Common myeloid progenitor, CD34-positive (primary cell): ENCODE data around the gene ATP8B1.

Experiments
- CTCF ChIA-PET: fragments of 350-600 bp; sonication (Branson Sonifier 250); formaldehyde crosslinking; loops from one replicate; lab custom pipeline; 2021; ENCODE audit warnings: antibody characterized with exemption; lab: Charles Lee
- POLR2A ChIA-PET: fragments of 350-600 bp; sonication (Branson Sonifier 250); formaldehyde crosslinking; loops from one replicate; lab custom pipeline; 2021; ENCODE audit warnings: antibody characterized with exemption; lab: Charles Lee
- DNase-seq, 3 donors: peaks; one replicate each; pipeline versions ENCODE4 v3.0.0 to v3.0.0-alpha.2; 2013
- H3K27ac ChIP-seq, 2 experiments: 1 replicate in 1 of 2; 2 replicates in 1 of 2; pipeline ENCODE4 v1.7.0; 2013; ENCODE audit warnings: inconsistent platforms in 2 of 2, low read length in 2 of 2, mild to moderate bottlenecking in 2 of 2, low read depth in 1 of 2, moderate library complexity in 1 of 2; ENCODE audit not compliant: severe bottlenecking in 2 of 2, insufficient read depth in 1 of 2, poor library complexity in 1 of 2
- H3K27me3 ChIP-seq, 5 experiments: replicated peaks in 2 of 5; 1 replicate in 3 of 5; 2 replicates in 2 of 5; pipeline versions ENCODE4 v1.6.1 to v1.7.0; 2013; ENCODE audit warnings: low read length in 4 of 5, mild to moderate bottlenecking in 2 of 5, moderate library complexity in 2 of 5, inconsistent platforms in 1 of 5; ENCODE audit not compliant: insufficient read depth in 5 of 5, control insufficient read depth in 4 of 5
- H3K36me3 ChIP-seq, 4 experiments: 1 replicate in 2 of 4; 2 replicates in 2 of 4; pipeline versions ENCODE4 v1.6.1 to v1.7.0; 2013; ENCODE audit warnings: low read length in 3 of 4, control low read depth in 1 of 4, mild to moderate bottlenecking in 1 of 4; ENCODE audit not compliant: control insufficient read depth in 4 of 4, insufficient read depth in 4 of 4
- H3K4me1 ChIP-seq, 4 experiments: 1 replicate in 3 of 4; 2 replicates in 1 of 4; pipeline versions ENCODE4 v1.6.1 to v1.7.1; 2013; ENCODE audit warnings: low read length in 3 of 4, mild to moderate bottlenecking in 3 of 4, control low read depth in 1 of 4, inconsistent platforms in 1 of 4, moderate library complexity in 1 of 4; ENCODE audit not compliant: control insufficient read depth in 4 of 4, insufficient read depth in 4 of 4; ENCODE audit errors: control extremely low read depth in 1 of 4
- H3K4me3 ChIP-seq, 7 experiments: 1 replicate in 4 of 7; 2 replicates in 3 of 7; pipeline versions ENCODE4 v1.5.1 to v1.7.0; 2013; ENCODE audit warnings: mild to moderate bottlenecking in 7 of 7, low read length in 6 of 7, moderate library complexity in 6 of 7, inconsistent platforms in 2 of 7, low read depth in 2 of 7, control low read depth in 1 of 7; ENCODE audit not compliant: insufficient read depth in 4 of 7, control insufficient read depth in 1 of 7; ENCODE audit errors: extremely low read depth in 1 of 7
- H3K9me3 ChIP-seq, 5 experiments: 1 replicate in 4 of 5; 2 replicates in 1 of 5; pipeline versions ENCODE4 v1.6.1 to v1.7.1; 2013; ENCODE audit warnings: low read length in 4 of 5, mild to moderate bottlenecking in 2 of 5, inconsistent platforms in 1 of 5, low read depth in 1 of 5, moderate library complexity in 1 of 5; ENCODE audit not compliant: control insufficient read depth in 4 of 5, insufficient read depth in 2 of 5; ENCODE audit errors: control extremely low read depth in 1 of 5
- WGBS: methylation state at CpG from one replicate; pipeline ENCODE4 v1.1.5; 2013; ENCODE audit not compliant: insufficient coverage; 5-methylcytosine and 5-hydroxymethylcytosine counted together

The ATP8B1 gene

GRCh38 chr18:57715073-57715472 is 88.0 kb downstream of the ATP8B1 start:
- ChIA-PET CTCF (no interaction called here), POLR2A (interaction anchor here (0.5 kb wide), 1 partner anchor 23 kb away, joined by 3 read pairs; no protein-coding TSS in a partner anchor)
- no peaks in the 10 kb centered on the region for H3K27me3 ChIP-seq
- H3K36me3 ChIP-seq: no peaks in the 10 kb centered on the region
- H3K27ac ChIP-seq: no peak overlapping the region
- no peak overlapping the region for H3K4me3 ChIP-seq
- peaks cover 0 to 19% (median 6%) of the 10 kb centered on the region in 5 experiments for H3K9me3 ChIP-seq
- H3K4me1 ChIP-seq: no peaks in the 10 kb centered on the region
- no peak for DNase-seq
- WGBS: 100% methylated on average over 2 of the region's 2 CpGs

GRCh38 chr18:57710226-57710625 is 92.9 kb downstream of the ATP8B1 start:
- H3K4me3 ChIP-seq: no peak overlapping the region
- no peak for DNase-seq
- 100% methylated on average over 2 of the region's 4 CpGs for WGBS
- peaks cover 0 to 12% (median 0%) of the 10 kb centered on the region in 5 experiments for H3K9me3 ChIP-seq
- no peaks in the 10 kb centered on the region for H3K4me1 ChIP-seq
- H3K36me3 ChIP-seq: no peaks in the 10 kb centered on the region
- ChIA-PET CTCF (no interaction called here), POLR2A (no interaction called here)
- H3K27ac ChIP-seq: no peak overlapping the region
- no peaks in the 10 kb centered on the region for H3K27me3 ChIP-seq

- H3K27ac ChIP-seq: no peak overlapping the region
- no peaks in the 10 kb centered on the region for H3K4me1 ChIP-seq
- DNase-seq: no peak
- H3K9me3 ChIP-seq: peaks cover 0 to 6% (median 0%) of the 10 kb centered on the region in 5 experiments
- ChIA-PET POLR2A (no interaction called here), CTCF (no interaction called here)
- no peak overlapping the region for H3K4me3 ChIP-seq
- H3K27me3 ChIP-seq: no peaks in the 10 kb centered on the region
- H3K36me3 ChIP-seq: no peaks in the 10 kb centered on the region
- 100% methylated on average over 1 of the region's 1 CpG for WGBS
These were observed 93.8 kb downstream of the ATP8B1 start for GRCh38 chr18:57709335-57709734.

GRCh38 chr18:57708288-57708687 is 94.8 kb downstream of the ATP8B1 start:
- Histone ChIP-seq H3K9me3 (peaks cover 0 to 1% (median 0%) of the 10 kb centered on the region in 5 experiments), H3K36me3 (no peaks in the 10 kb centered on the region), H3K4me3 (no peak overlapping the region), H3K27ac (no peak overlapping the region), H3K4me1 (no peaks in the 10 kb centered on the region), H3K27me3 (no peaks in the 10 kb centered on the region)
- no CpG with 5 or more reads among the region's 3 CpGs for WGBS
- ChIA-PET POLR2A (no interaction called here), CTCF (no interaction called here)
- DNase-seq: no peak

- POLR2A ChIA-PET: no interaction called here
- H3K4me3 ChIP-seq: no peak overlapping the region
- peaks cover 0 to 2% (median under 1%) of the 10 kb centered on the region in 4 experiments for H3K36me3 ChIP-seq
- peaks cover 0 to 1% (median 0%) of the 10 kb centered on the region in 5 experiments for H3K9me3 ChIP-seq
- no peak overlapping the region for H3K27ac ChIP-seq
- CTCF ChIA-PET: no interaction called here
- no peaks in the 10 kb centered on the region for H3K27me3 ChIP-seq
- H3K4me1 ChIP-seq: no peaks in the 10 kb centered on the region
- DNase-seq: no peak
- WGBS: 100% methylated on average over 1 of the region's 8 CpGs
These were observed 97.1 kb downstream of the ATP8B1 start for GRCh38 chr18:57705832-57706595.

- H3K9me3 ChIP-seq: peaks cover 0 to 1% (median 0%) of the 10 kb centered on the region in 5 experiments
- CTCF ChIA-PET: no interaction called here
- no peak overlapping the region for H3K27ac ChIP-seq
- POLR2A ChIA-PET: no interaction called here
- H3K36me3 ChIP-seq: peaks cover 0 to 3% (median under 1%) of the 10 kb centered on the region in 4 experiments
- no peaks in the 10 kb centered on the region for H3K27me3 ChIP-seq
- WGBS: 100% methylated on average over 1 of the region's 1 CpG
- H3K4me3 ChIP-seq: no peak overlapping the region
- no peak for DNase-seq
- H3K4me1 ChIP-seq: no peaks in the 10 kb centered on the region
These were observed 98.1 kb downstream of the ATP8B1 start for GRCh38 chr18:57705011-57705410.

- H3K9me3 ChIP-seq: no peaks in the 10 kb centered on the region
- WGBS: 100% methylated on average over 2 of the region's 7 CpGs
- peaks cover 0 to 5% (median under 1%) of the 10 kb centered on the region in 4 experiments for H3K36me3 ChIP-seq
- ChIA-PET POLR2A (no interaction called here), CTCF (no interaction called here)
- H3K4me3 ChIP-seq: no peak overlapping the region
- no peak overlapping the region for H3K27ac ChIP-seq
- no peaks in the 10 kb centered on the region for H3K27me3 ChIP-seq
- no peaks in the 10 kb centered on the region for H3K4me1 ChIP-seq
- no peak for DNase-seq
These were observed 104.4 kb downstream of the ATP8B1 start for GRCh38 chr18:57698571-57699276.
